CD14-positive monocyte (primary cell): Measurements from ENCODE around the gene ERFE. TPM values are rescaled to one million over a fixed set of nuclear protein-coding genes. Genes with fewer than 3 reads are reported as not detected.

Experiments used
- DNase-seq, 3 donors: peaks; one replicate each; pipeline ENCODE4 v3.0.0-alpha.2; 2011 to 2022
- H2AFZ ChIP-seq: 2 replicates; pipeline ENCODE4 v1.6.0; 2012; ENCODE audit warnings: mild to moderate bottlenecking, low read depth, low read length, inconsistent platforms; ENCODE audit not compliant: insufficient read depth, poor library complexity, severe bottlenecking
- H3K27ac ChIP-seq, 2 donors: 1 replicate in 1 of 2; 2 replicates in 1 of 2; pipeline ENCODE4 v1.5.1; 2012 to 2013; ENCODE audit warnings: low read length in 2 of 2, control low read depth in 1 of 2, inconsistent platforms in 1 of 2, low read depth in 1 of 2, mild to moderate bottlenecking in 1 of 2
- H3K27me3 ChIP-seq, 2 donors: one replicate each; pipeline versions ENCODE4 v1.6.0 to v1.6.1; 2011 to 2013; ENCODE audit warnings: low read length in 2 of 2; ENCODE audit not compliant: control insufficient read depth in 2 of 2, insufficient read depth in 2 of 2
- H3K36me3 ChIP-seq, 2 donors: replicated peaks in 1 of 2; 1 replicate in 1 of 2; 2 replicates in 1 of 2; pipeline versions ENCODE4 v1.5.1 to v1.6.1; 2012 to 2013; ENCODE audit warnings: low read length in 2 of 2, control low read depth in 1 of 2, inconsistent platforms in 1 of 2, mild to moderate bottlenecking in 1 of 2; ENCODE audit not compliant: insufficient read depth in 2 of 2, control insufficient read depth in 1 of 2
- H3K4me1 ChIP-seq, 2 donors: 1 replicate in 1 of 2; 2 replicates in 1 of 2; pipeline versions ENCODE4 v1.5.1 to v1.6.1; 2012 to 2013; ENCODE audit warnings: low read length in 2 of 2, control low read depth in 1 of 2, inconsistent platforms in 1 of 2, mild to moderate bottlenecking in 1 of 2, moderate library complexity in 1 of 2; ENCODE audit not compliant: insufficient read depth in 2 of 2, control insufficient read depth in 1 of 2
- H3K4me2 ChIP-seq: replicated peaks from 2 replicates; pipeline ENCODE3; 2012; ENCODE audit warnings: low read length, moderate library complexity, mild to moderate bottlenecking; ENCODE audit not compliant: poor library complexity, severe bottlenecking; ENCODE audit errors: extremely low read depth
- H3K4me3 ChIP-seq, 3 experiments: fragments of 200-600 bp in 1 of 3; sonication (generic) in 1 of 3; replicated peaks in 1 of 3; 1 replicate in 2 of 3; 2 replicates in 1 of 3; pipeline ENCODE4 v1.5.1; 2011 to 2013; ENCODE audit warnings: low read length in 3 of 3, mild to moderate bottlenecking in 3 of 3, control low read depth in 2 of 3, low read depth in 2 of 3, inconsistent platforms in 1 of 3, moderate library complexity in 1 of 3
- H3K79me2 ChIP-seq: 2 replicates; pipeline ENCODE4 v1.6.0; 2012; ENCODE audit warnings: mild to moderate bottlenecking, control low read depth, inconsistent platforms, low read length, moderate library complexity; ENCODE audit not compliant: insufficient read depth
- H3K9ac ChIP-seq: 2 replicates; pipeline ENCODE4 v1.6.0; 2017; ENCODE audit warnings: low read length, mild to moderate bottlenecking; ENCODE audit not compliant: insufficient read depth, poor library complexity, severe bottlenecking
- H3K9me3 ChIP-seq, 2 donors: replicated peaks in 1 of 2; 1 replicate in 1 of 2; 2 replicates in 1 of 2; pipeline versions ENCODE4 v1.5.1 to v1.6.1; 2012 to 2013; ENCODE audit warnings: low read length in 2 of 2, control low read depth in 1 of 2; ENCODE audit not compliant: control insufficient read depth in 1 of 2, insufficient read depth in 1 of 2
- H4K20me1 ChIP-seq: 2 replicates; pipeline ENCODE4 v1.6.0; 2012; ENCODE audit warnings: mild to moderate bottlenecking, low read length, control low read depth, moderate library complexity; ENCODE audit not compliant: insufficient read depth
- H3K27ac Mint-ChIP-seq, 7 donors: one replicate each; pipeline ENCODE4 v1.8.0; 2020; ENCODE audit warnings: mild to moderate bottlenecking in 7 of 7, mixed read lengths in 7 of 7, moderate library complexity in 6 of 7, inconsistent platforms in 2 of 7
- H3K27me3 Mint-ChIP-seq, 3 donors: one replicate each; pipeline ENCODE4 v1.8.0; 2021 to 2022; ENCODE audit warnings: low read depth in 3 of 3, mild to moderate bottlenecking in 3 of 3, mixed read lengths in 3 of 3, moderate library complexity in 3 of 3, inconsistent platforms in 1 of 3
- H3K36me3 Mint-ChIP-seq, 2 donors: one replicate each; pipeline ENCODE4 v1.8.0; 2020; ENCODE audit warnings: mixed read lengths in 2 of 2, inconsistent platforms in 1 of 2, mild to moderate bottlenecking in 1 of 2
- H3K4me1 Mint-ChIP-seq: one replicate; pipeline ENCODE4 v1.8.0; 2020; ENCODE audit warnings: mild to moderate bottlenecking, mixed read lengths
- H3K4me3 Mint-ChIP-seq, 2 donors: one replicate each; pipeline ENCODE4 v1.8.0; 2020; ENCODE audit warnings: mild to moderate bottlenecking in 2 of 2, mixed read lengths in 2 of 2, moderate library complexity in 1 of 2
- H3K9me3 Mint-ChIP-seq, 7 donors: one replicate each; pipeline ENCODE4 v1.8.0; 2020 to 2022; ENCODE audit warnings: mixed read lengths in 7 of 7, mild to moderate bottlenecking in 6 of 7, moderate library complexity in 6 of 7, inconsistent platforms in 2 of 7
- CTCF ChIP-seq: fragments of 200-600 bp; IDR thresholded peaks from one replicate; pipeline ENCODE4 v1.8.0; 2022; ENCODE audit warnings: antibody characterized with exemption, mild to moderate bottlenecking
- WGBS: methylation state at CpG from one replicate; pipeline ENCODE4 v1.1.5; 2013; ENCODE audit warnings: missing lambda C conversion rate; ENCODE audit not compliant: insufficient coverage; 5-methylcytosine and 5-hydroxymethylcytosine counted together
- intact Hi-C, 2 donors: fragments of 100-400 bp; cut with micrococcal nuclease; formaldehyde crosslinking; loops; one replicate each; pipeline versions ENCODE4 v1.15.0 to v1.15.1; 2023
- polyA plus RNA-seq, 3 donors: library from polyadenylated mRNA; depleted of rRNA in 1 of 3; unstranded in 2 of 3; stranded (reverse) in 1 of 3; fragments of 300-500 nt in 2 of 3; fragments of >200 nt in 1 of 3; fragmentation: Illumina TruSeq in 2 of 3; gene quantifications; 1 replicate in 2 of 3; 2 replicates in 1 of 3; pipeline ENCODE4 v1.2.3, GENCODE V29; 2012 to 2021

ERFE gene
- polyA plus RNA-seq, 3 donors = not detected

- Histone ChIP-seq H3K27me3 (no peaks in the 10 kb centered on the region), H4K20me1 (no peaks in the 10 kb centered on the region), H3K4me1 (no peaks in the 10 kb centered on the region), H2AFZ (no peak overlapping the region), H3K36me3 (peaks cover 91 to 99% of the 10 kb centered on the region in 2 donors), H3K9me3 (no peaks in the 10 kb centered on the region), H3K79me2 (no peaks in the 10 kb centered on the region), H3K4me3 (no peak overlapping the region), H3K27ac (no peak overlapping the region), H3K4me2 (no peak overlapping the region), H3K9ac (no peak overlapping the region)
- no peak for TF ChIP-seq CTCF
- Mint-ChIP-seq H3K36me3 (peaks cover 90 to 99% of the 10 kb centered on the region in 2 donors), H3K9me3 (no peaks in the 10 kb centered on the region), H3K4me1 (no peaks in the 10 kb centered on the region), H3K27ac (no peak overlapping the region), H3K4me3 (no peak overlapping the region), H3K27me3 (no peaks in the 10 kb centered on the region)
- DNase-seq = no peak
- WGBS = 100% methylated on average over 4 of the region's 5 CpGs
- intact Hi-C loops = no loop called here
Observed at GRCh38 chr2:238180554-238180953, 21.8 kb downstream of the ERFE start.

GRCh38 chr2:238182362-238182761 is 23.6 kb downstream of the ERFE start:
- no peaks in the 10 kb centered on the region for H3K79me2 ChIP-seq
- Mint-ChIP-seq H3K27ac (no peak overlapping the region), H3K4me1 (no peaks in the 10 kb centered on the region), H3K27me3 (no peaks in the 10 kb centered on the region), H3K4me3 (no peak overlapping the region), H3K9me3 (no peaks in the 10 kb centered on the region), H3K36me3 (peaks cover 94 to 99% of the 10 kb centered on the region in 2 donors)
- H4K20me1 ChIP-seq = no peaks in the 10 kb centered on the region
- H3K9ac ChIP-seq = no peak overlapping the region
- 93% methylated on average over 5 of the region's 6 CpGs for WGBS
- no peak overlapping the region for H3K4me2 ChIP-seq
- DNase-seq = no peak
- no peak overlapping the region for H2AFZ ChIP-seq
- H3K36me3 ChIP-seq = peaks cover 96 to 100% of the 10 kb centered on the region in 2 donors
- no peaks in the 10 kb centered on the region for H3K4me1 ChIP-seq
- intact Hi-C loops = no loop called here
- no peaks in the 10 kb centered on the region for H3K27me3 ChIP-seq
- H3K27ac ChIP-seq = no peak overlapping the region
- no peak for TF ChIP-seq CTCF
- H3K9me3 ChIP-seq = no peaks in the 10 kb centered on the region
- no peak overlapping the region for H3K4me3 ChIP-seq
